Measurements from ENCODE around the gene PGAP1. TPM values are rescaled to one million over a fixed set of nuclear protein-coding genes. Genes with fewer than 3 reads are reported as not detected.
A peak's percentile ranks its signal among the peaks of the same experiment; 100 is the strongest.

Gene PGAP1
- total RNA-seq, 1 donor from 2014 or later = 11.0 TPM

DNA sequence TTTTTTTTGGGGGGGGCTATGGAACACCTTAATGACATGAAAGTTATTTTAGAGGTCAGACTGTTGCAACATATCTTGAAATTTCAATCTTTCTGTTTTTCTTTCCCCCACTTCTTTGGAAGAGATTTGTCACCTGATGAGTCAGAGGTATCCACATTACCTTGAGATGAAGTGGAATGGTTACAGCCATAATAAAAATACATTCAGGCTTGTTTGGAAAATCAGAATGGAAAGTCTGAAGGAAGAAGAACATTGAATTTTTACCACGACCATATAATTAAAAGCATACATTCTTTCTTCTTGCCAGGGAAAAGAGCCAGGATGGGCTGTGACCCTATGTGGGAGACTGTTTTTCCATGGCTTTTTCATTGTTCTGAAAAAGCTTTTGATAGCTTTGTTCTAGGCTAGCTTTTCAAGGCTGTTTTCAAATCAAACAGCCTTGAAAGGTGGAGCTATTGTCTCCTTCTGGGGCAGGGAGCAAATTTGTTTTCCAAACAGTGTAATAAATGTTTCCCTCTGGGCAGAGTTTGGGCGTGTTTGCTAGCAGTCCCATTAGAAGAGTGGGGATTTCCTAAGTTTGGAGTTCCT, 124.7 kb downstream of the PGAP1 start:
- DNase-seq (ENCODE audit: low read depth) = peak; percentile 79

DNA sequence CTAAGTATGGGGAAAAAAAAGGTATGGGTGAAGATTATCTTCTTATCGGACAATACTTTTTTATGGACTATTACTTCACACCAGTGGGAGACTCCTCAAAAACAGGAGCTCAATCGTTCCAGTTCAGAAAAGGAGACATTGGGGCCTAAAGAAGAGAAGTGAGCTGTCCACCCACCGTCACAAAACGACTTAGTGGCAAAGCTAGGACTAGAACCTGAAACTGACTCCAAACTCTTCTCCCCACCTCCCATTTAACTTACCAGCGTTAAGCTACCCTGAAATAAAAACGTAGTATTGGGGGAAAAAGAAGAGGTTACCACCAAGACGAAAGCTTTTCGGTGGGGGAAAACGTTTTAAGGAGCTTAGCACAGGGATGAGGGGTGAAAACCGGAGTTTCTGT, 127.5 kb downstream of the PGAP1 start:
- DNase-seq (ENCODE audit: low read depth) = peak; percentile 5

DNA sequence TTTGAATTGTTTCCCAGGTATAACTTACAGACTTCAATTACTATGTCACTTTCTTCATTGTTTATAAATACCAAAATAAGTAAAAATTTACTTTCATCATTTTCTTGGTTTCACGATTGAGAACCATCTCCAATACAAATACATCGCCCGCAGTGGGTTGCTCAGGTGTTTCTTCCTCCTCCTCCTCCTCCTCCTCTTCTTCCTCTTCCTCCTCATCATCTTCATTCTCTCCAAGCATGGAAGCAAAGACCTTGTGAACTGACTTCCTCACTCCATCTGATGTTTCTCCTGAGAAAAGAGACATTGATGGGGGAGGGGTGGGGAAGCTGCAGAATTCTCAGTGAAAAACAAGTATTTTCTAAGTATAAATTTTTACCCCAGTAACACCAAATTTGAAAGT, 133.6 kb downstream of the PGAP1 start:
- no peak for DNase-seq (ENCODE audit: low read depth)

DNA sequence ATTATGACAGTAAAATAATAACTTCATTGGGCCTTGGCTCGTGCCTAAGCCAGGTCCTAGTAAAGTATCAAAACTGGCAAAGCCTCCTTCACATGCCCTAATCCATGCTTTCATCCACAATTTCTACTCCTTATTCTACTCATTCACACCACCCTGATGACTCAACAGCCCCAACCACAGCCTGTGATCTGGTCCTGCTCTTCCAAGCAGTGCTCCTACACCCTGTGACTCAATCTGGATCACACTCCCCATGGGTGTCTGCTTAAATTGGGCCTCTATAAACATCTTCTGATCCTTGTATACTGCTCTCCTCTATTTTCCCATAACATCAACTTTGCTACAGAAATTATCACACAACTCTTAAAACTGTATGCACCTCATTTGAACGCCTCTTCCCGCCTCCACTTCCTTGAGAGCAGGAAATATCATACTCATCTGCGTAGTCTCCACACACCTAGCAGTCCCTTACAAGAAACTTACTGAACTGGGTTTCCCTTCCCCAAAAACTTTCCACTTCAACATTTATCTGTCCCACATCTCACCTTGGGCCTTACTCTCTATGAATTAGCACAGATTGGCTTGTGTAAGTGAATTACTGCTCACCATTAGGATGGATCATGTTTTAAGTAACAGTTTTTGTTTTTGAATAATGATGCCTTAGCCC, 142.9 kb downstream of the PGAP1 start:
- peak; percentile 54 for DNase-seq (ENCODE audit: low read depth)

Other genes with a start within 250 kb of the PGAP1 start
- 40.1 and 48.4 TPM in 2 replicates for gene GTF3C3, start 127.0 kb downstream of the PGAP1 start, total RNA-seq
- 0.35 TPM in 1 of 2 replicates, not detected in the other for gene C2orf66, start 117.4 kb downstream of the PGAP1 start, total RNA-seq

Data from renal cortical epithelial cell (primary cell).